ENCODE results near the gene CCK. TPM values are rescaled to one million over a fixed set of nuclear protein-coding genes. Genes with fewer than 3 reads are reported as not detected.
A peak's percentile ranks its signal among the peaks of the same experiment; 100 is the strongest.

Gene CCK
- total RNA-seq, 2 experiments from 2014 or later, result not detected

DNA sequence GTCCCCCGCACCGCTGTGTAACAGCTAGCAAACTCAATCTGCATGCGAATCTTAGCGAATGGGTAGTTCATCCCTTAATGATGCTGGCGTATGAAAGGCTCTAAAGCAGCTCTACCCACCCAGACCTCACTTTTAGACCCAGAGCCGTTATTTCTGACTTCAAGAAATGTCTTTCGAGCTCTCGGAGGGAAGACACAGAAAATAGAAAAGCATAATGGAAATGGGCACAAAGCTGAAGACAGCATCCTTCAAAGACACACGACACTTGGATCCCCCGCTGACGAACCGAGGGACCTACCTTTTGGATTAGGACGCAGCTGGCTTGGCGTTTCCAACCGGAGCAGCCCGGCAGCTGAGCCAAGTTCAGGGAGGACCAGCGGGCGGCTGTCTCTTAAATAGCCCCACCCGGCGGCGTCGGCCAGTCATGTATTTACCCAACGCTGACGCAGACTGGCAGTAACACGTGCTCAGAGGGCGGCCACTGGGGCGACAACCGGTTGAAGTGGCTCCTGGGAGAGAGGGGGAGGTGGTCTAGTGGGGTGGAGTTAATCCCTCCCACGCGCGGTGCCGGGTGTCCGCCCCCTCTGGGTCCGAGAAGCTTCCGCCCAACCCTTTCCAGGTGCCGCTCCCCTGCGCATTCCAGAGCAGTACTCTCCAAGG, 1.5 kb downstream of the CCK start:
- intact Hi-C loops (cut with micrococcal nuclease), result no loop called here
- H3K4me3 Mint-ChIP-seq, result peak overlapping the region; percentile 30
- H3K36me3 Mint-ChIP-seq (ENCODE audit: low read depth), result no peaks in the 10 kb centered on the region
- CTCF ChIA-PET, result interaction anchor here (2.3 kb wide), 1 partner anchor 179 kb away, joined by 8 read pairs; no protein-coding TSS in a partner anchor
- H3K27me3 Mint-ChIP-seq (ENCODE audit: low read depth), result peaks cover 64% of the 10 kb centered on the region
- no peaks in the 10 kb centered on the region for H3K9me3 Mint-ChIP-seq
- no peak overlapping the region for H3K27ac Mint-ChIP-seq
- H3K4me1 Mint-ChIP-seq (ENCODE audit: low read depth), result peaks cover 9% of the 10 kb centered on the region
- peak; percentile 48 for DNase-seq

DNA sequence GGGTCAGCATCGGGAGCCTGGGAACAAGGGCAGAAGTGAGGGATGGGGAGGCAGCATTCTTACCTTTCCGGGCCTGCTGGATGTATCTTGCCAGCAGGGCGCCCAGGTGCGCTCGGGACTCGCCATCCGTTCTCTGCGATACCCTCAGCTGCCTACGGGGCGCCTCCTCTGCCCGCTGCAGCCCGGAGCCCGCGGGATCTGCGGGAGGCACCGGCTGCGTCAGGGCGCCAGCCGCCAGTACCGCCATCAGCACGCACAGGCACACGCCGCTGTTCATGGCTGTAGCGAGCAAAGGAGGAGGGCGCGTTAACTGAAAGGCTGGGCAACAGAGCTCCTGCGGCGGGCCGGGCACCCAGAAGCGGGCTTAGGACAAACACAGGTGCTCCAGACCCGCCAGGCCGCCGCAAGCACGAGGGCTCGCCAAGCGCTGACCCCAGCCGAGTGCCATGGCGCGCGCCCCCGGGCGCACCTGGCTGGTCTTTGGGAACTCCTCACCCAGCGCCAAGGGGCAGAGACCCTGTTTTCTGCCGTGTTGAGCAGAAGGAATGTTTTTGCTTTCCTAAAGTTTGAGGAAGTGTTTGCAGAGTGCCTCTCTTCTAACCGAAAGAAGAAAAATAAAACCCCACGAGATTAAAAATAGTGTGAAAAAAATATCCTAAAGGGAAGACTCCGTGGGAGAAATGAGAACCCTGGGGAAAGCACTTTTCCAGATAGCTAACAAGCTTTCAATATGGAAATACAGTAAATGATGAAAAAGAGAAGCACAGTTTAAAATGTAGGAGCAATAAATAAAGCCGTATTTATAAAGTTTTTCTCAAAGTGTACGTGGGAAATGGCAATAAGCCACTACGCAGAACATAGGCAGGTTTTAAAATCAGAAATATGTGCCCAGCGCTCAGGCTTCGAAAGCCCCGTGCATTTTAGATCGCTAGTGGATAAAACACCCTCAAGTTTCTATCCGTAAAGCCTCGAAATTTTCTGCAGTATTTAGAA, 2.3 kb downstream of the CCK start:
- Mint-ChIP-seq H3K27ac (no peak overlapping the region), H3K4me3 (peak overlapping the region; percentile 39), H3K27me3 (ENCODE audit: low read depth) (peaks cover 56% of the 10 kb centered on the region), H3K9me3 (no peaks in the 10 kb centered on the region), H3K36me3 (ENCODE audit: low read depth) (no peaks in the 10 kb centered on the region), H3K4me1 (ENCODE audit: low read depth) (peaks cover 9% of the 10 kb centered on the region)
- DNase-seq, result peak; percentile 32
- intact Hi-C loops (cut with micrococcal nuclease), result no loop called here
- CTCF ChIA-PET, result interaction anchor here (1.8 to 2.3 kb wide), 2 partner anchors 16 to 180 kb away, joined by 4 to 8 read pairs; no protein-coding TSS in a partner anchor

DNA sequence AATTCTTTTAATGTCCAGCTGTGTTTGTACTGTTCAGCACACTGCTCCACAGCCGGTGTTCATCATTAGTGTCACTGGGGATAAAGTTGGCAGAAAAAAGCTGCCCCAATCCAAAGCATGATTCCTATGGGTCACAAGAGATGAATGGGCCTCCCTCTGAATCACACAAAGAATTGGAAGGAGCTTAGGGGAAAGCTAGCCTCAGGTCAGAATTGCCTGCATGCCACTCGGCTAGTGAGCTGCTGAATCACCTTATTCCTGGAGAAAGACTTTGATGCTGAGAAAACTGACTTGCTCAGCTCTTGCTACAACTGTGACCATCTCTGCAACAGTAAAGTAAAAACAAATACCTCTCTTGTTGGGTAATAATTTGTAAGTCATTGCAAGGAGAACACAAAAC, 3.5 kb downstream of the CCK start:
- intact Hi-C loops (cut with micrococcal nuclease), result no loop called here
- CTCF ChIA-PET, result interaction anchor here (1.1 to 2.3 kb wide), 3 partner anchors 15 to 181 kb away, joined by 3 to 8 read pairs (median 4); no protein-coding TSS in a partner anchor
- Mint-ChIP-seq H3K4me3 (no peak overlapping the region), H3K4me1 (ENCODE audit: low read depth) (peaks cover 9% of the 10 kb centered on the region), H3K9me3 (no peaks in the 10 kb centered on the region), H3K27ac (no peak overlapping the region), H3K36me3 (ENCODE audit: low read depth) (no peaks in the 10 kb centered on the region), H3K27me3 (ENCODE audit: low read depth) (peaks cover 55% of the 10 kb centered on the region)
- no peak for DNase-seq

DNA sequence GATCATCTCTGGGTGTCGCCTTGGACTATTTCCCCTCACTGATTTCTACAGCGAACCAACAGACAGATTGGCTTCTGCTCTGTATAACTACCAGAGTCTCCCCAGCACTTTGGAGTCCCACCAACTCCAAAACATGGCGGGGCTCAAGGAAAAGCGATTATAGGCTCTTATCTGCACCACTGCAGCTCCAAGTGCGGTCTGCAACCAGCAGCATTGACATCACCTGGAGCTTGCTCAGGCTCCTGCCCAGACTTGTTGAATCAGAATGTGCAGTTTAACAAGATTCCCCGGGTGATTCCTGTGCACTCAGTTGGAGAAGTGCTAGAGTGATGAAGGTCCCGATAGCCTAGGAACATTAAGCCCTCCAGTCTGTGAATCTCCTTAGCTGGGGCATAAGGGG, 9.0 kb downstream of the CCK start:
- CTCF ChIA-PET, result interaction anchor here (0.6 kb wide), 1 partner anchor 308 kb away, joined by 4 read pairs; no protein-coding TSS in a partner anchor
- Mint-ChIP-seq H3K4me1 (ENCODE audit: low read depth) (peaks cover 6% of the 10 kb centered on the region), H3K27ac (no peak overlapping the region), H3K4me3 (no peak overlapping the region), H3K36me3 (ENCODE audit: low read depth) (no peaks in the 10 kb centered on the region), H3K27me3 (ENCODE audit: low read depth) (peaks cover 15% of the 10 kb centered on the region), H3K9me3 (no peaks in the 10 kb centered on the region)
- intact Hi-C loops (cut with micrococcal nuclease), result no loop called here
- DNase-seq, result no peak

DNA sequence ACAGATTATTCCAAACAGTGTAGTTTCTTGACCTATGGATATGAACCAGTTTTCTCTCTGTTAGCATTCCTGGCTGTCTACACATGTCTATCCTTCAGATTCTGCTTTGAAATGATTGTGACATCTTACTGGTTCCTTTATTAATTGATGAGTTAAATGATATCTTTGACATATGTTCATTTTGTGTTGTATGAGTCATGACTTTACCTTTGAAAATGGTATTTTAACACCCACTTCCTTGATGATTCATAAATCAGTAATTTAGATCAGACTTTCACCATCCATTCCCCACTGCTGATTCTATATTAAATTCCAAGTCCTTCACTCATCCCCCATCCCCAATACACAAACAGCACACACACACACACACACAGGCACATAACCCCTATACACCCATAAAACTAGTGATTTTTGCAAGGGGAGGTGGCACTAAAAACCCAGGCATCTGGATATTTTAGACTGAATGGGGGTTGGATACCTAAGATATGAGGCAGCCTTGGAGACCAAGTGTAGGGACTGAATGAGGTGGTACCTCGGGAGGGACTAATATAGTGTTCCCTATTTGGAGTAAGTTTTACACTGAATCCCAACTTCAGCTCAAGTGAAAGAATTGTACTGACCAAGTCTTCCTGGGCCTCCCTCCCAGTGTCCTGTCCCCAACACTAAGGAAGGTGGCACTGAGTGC, 9.7 kb downstream of the CCK start:
- DNase-seq, result no peak
- Mint-ChIP-seq H3K4me3 (no peak overlapping the region), H3K27ac (no peak overlapping the region), H3K9me3 (no peaks in the 10 kb centered on the region), H3K36me3 (ENCODE audit: low read depth) (no peaks in the 10 kb centered on the region), H3K27me3 (ENCODE audit: low read depth) (peaks cover 12% of the 10 kb centered on the region), H3K4me1 (ENCODE audit: low read depth) (peaks cover 6% of the 10 kb centered on the region)
- intact Hi-C loops (cut with micrococcal nuclease), result no loop called here
- CTCF ChIA-PET, result interaction anchor here (1.5 to 2.1 kb wide), 2 partner anchors 187 to 246 kb away, joined by 3 to 5 read pairs; partner anchors contain the start of gene VIPR1

DNA sequence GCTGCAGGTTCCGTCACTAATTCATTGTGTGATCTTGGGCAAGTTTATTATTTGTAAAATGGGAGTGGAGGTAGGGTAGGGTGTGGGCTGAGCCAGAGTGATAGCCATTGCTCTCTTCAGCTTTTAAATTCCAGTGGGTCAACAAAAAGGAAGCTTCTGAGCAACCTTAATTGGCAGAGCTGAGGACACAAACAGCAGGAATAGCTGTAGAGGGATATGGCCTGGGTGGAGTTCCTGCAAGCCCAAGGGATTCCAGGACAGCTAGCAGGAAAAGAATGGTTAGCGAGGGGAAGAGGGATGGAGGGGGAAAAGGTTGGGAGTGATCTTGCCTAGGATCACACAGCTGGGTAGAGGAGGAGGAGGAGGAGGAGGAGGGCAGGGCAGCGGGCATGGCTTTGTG, 11.4 kb downstream of the CCK start:
- CTCF ChIA-PET, result interaction anchor here (0.6 to 2.1 kb wide), 6 partner anchors 7 to 248 kb away, joined by 3 to 5 read pairs (median 3); partner anchors contain the start of gene VIPR1
- Mint-ChIP-seq H3K4me1 (ENCODE audit: low read depth) (peaks cover 6% of the 10 kb centered on the region), H3K27ac (no peak overlapping the region)

DNA sequence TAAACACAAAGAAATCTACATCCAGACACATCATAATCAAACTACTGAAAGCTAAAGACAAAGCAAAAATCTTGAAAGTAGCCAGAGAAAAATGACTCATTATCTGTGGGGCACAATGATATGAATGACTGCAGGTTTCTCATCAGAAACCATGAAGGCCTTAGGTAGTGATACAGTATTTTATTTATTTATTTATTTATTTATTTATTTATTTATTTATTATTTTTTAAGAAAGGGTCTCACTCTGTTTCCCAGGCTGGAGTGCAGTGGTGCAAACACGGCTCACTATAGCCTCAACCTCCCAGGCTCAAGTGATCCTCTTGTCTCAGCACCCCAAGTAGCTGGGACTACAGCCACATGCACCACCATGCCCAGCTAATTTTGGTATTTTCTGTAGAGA, 15.2 kb downstream of the CCK start:
- Mint-ChIP-seq H3K4me1 (ENCODE audit: low read depth) (peaks cover 8% of the 10 kb centered on the region), H3K4me3 (no peak overlapping the region), H3K36me3 (ENCODE audit: low read depth) (no peaks in the 10 kb centered on the region), H3K27me3 (ENCODE audit: low read depth) (peaks cover 11% of the 10 kb centered on the region), H3K9me3 (no peaks in the 10 kb centered on the region), H3K27ac (no peak overlapping the region)
- CTCF ChIA-PET, result interaction anchor here (5.0 kb wide), 1 partner anchor 191 kb away, joined by 104 read pairs; no protein-coding TSS in a partner anchor
- intact Hi-C loops (cut with micrococcal nuclease), result no loop called here
- no peak for DNase-seq

More for the DNA sequence above, 11.4 kb downstream of the CCK start:
- DNase-seq, result no peak
- no peaks in the 10 kb centered on the region for H3K9me3 Mint-ChIP-seq
- H3K27me3 Mint-ChIP-seq (ENCODE audit: low read depth), result peaks cover 10% of the 10 kb centered on the region
- intact Hi-C loops (cut with micrococcal nuclease), result no loop called here
- no peaks in the 10 kb centered on the region for H3K36me3 Mint-ChIP-seq (ENCODE audit: low read depth)
- H3K4me3 Mint-ChIP-seq, result no peak overlapping the region

DNA sequence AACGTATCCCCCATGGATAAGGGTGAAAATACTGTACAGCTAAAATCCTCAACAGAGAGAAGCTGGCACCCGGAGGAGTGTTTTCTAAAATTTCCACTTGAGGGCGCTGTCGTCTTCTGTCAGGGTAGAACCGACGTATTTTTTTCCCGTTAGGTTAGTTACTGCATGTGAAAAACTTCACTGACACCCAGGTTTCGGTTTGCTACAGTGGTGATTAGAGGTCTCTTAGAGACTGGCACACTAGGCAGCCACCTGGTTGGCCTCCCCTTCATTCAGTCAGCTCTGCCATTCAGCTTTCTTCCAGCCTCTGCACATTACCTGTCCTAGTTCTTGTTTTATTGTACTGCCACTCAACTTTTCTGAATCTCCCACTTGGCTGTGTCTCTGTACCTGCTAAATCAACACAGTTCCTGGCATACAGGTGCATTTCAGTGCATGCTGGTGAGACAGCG, 18.4 kb downstream of the CCK start:
- CTCF ChIA-PET, result interaction anchor here (0.6 to 5.0 kb wide), 31 partner anchors 8 to 1016 kb away, joined by 3 to 104 read pairs (median 4); partner anchors contain the start of gene VIPR1
- intact Hi-C loops (cut with micrococcal nuclease), result loop anchor here (1.0 to 10.0 kb wide), 3 partner anchors 197 to 497 kb away; no protein-coding TSS in a partner anchor
- DNase-seq, result peak; percentile 82
- H3K27ac Mint-ChIP-seq, result no peak overlapping the region
- H3K9me3 Mint-ChIP-seq, result no peaks in the 10 kb centered on the region
- H3K36me3 Mint-ChIP-seq (ENCODE audit: low read depth), result no peaks in the 10 kb centered on the region
- H3K4me1 Mint-ChIP-seq (ENCODE audit: low read depth), result peaks cover 8% of the 10 kb centered on the region
- no peak overlapping the region for H3K4me3 Mint-ChIP-seq
- peaks cover 8% of the 10 kb centered on the region for H3K27me3 Mint-ChIP-seq (ENCODE audit: low read depth)

DNA sequence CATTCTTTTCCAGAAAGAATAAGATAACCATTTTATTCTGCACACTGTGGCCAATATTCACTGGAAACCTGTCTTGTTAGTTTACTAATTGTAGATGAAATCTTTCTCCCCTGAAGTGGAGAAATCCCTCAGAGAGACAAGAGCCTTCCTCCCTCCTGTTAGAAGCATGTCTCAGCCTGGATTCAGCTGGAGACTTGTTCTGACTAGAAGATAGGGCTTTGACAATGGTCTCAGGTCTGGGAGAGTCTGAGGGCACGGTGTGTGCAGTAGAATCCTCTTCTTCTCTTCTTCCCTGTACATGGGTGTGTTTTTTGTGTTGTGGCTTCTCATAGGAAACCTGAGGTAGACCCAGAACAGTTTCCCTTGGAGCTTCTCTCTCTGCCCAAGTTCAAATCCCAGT, 19.9 kb downstream of the CCK start:
- Mint-ChIP-seq H3K36me3 (ENCODE audit: low read depth) (no peaks in the 10 kb centered on the region), H3K27ac (no peak overlapping the region), H3K9me3 (no peaks in the 10 kb centered on the region), H3K27me3 (ENCODE audit: low read depth) (peaks cover 5% of the 10 kb centered on the region), H3K4me3 (no peak overlapping the region), H3K4me1 (ENCODE audit: low read depth) (peaks cover 8% of the 10 kb centered on the region)
- CTCF ChIA-PET, result interaction anchor here (0.6 to 2.7 kb wide), 6 partner anchors 22 to 1738 kb away, joined by 3 to 15 read pairs (median 3); no protein-coding TSS in a partner anchor
- intact Hi-C loops (cut with micrococcal nuclease), result loop anchor here (2.0 to 10.0 kb wide), 2 partner anchors 295 to 499 kb away; no protein-coding TSS in a partner anchor
- no peak for DNase-seq

DNA sequence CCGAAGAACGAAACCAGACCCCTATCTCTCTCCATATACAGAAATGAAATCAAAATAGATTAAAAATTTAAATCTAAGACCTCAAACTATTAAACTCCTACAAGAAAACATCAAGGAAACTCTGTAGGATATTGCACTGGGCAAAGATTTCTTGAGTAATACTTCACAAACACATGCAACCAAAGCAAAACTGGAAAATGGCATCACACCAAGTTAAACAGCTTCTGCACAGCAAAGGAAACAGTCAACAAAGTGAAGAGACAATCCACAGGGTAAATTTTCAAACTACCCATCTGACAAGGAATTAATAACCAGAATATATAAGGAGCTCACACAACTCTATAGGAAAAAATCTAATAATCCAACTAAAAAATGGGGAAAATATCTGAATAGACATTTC, 29.4 kb downstream of the CCK start:
- Mint-ChIP-seq H3K4me1 (ENCODE audit: low read depth) (no peaks in the 10 kb centered on the region), H3K36me3 (ENCODE audit: low read depth) (no peaks in the 10 kb centered on the region), H3K27me3 (ENCODE audit: low read depth) (peaks cover 36% of the 10 kb centered on the region), H3K9me3 (peaks cover 8% of the 10 kb centered on the region), H3K4me3 (no peak overlapping the region), H3K27ac (no peak overlapping the region)
- CTCF ChIA-PET, result no interaction called here
- intact Hi-C loops (cut with micrococcal nuclease), result no loop called here
- DNase-seq, result no peak

DNA sequence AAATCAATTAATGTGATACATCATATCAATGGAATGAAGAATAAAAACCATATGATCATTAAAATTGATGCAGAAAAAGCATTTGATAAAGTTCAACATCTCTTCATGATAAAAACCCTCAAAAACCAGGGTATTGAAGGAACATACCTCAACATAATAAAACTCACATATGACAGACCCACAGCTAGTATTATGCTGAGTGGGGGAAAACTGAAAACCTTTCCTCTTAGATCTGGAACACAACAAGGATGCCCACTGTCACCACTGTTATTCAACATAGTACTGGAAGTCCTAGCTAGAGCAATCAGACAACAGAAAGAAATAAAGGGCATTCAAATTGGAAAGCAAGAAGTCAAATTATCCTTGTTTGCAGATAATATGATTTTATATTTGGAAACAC, 30.5 kb downstream of the CCK start:
- intact Hi-C loops (cut with micrococcal nuclease), result no loop called here
- Mint-ChIP-seq H3K27me3 (ENCODE audit: low read depth) (peaks cover 36% of the 10 kb centered on the region), H3K27ac (no peak overlapping the region), H3K36me3 (ENCODE audit: low read depth) (no peaks in the 10 kb centered on the region), H3K4me1 (ENCODE audit: low read depth) (no peaks in the 10 kb centered on the region), H3K4me3 (no peak overlapping the region), H3K9me3 (peaks cover 8% of the 10 kb centered on the region)
- no peak for DNase-seq
- CTCF ChIA-PET, result interaction anchor here (0.7 kb wide), 1 partner anchor 12 kb away, joined by 3 read pairs; no protein-coding TSS in a partner anchor

All from activated naive CD4-positive, alpha-beta T cell treated with anti-CD3 and anti-CD28 coated beads for 36 hours (primary cell).